Activated CD8-positive, alpha-beta T cell treated with anti-CD3 and anti-CD28 coated beads for 36 hours (primary cell): Measurements from ENCODE around the gene LPGAT1. TPM values are rescaled to one million over a fixed set of nuclear protein-coding genes. Genes with fewer than 3 reads are reported as not detected.

Source experiments
- ATAC-seq: fragments of 200-7000 bp; cut with Tn5 transposase; one replicate; pipeline ENCODE4 v1.10.0; 2021; ENCODE audit warnings: mild to moderate bottlenecking, moderate library complexity
- CTCF ChIA-PET: fragments of 350-600 bp; sonication (Branson Sonifier 250); formaldehyde crosslinking; loops from one replicate; lab custom pipeline; 2021; ENCODE audit warnings: antibody characterized with exemption; lab: Charles Lee
- POLR2A ChIA-PET: fragments of 350-600 bp; sonication (Branson Sonifier 250); formaldehyde crosslinking; loops from one replicate; lab custom pipeline; 2021; ENCODE audit warnings: antibody characterized with exemption; lab: Charles Lee
- DNase-seq: peaks from one replicate; pipeline ENCODE4 v3.0.0-alpha.2; 2020
- H3K27ac Mint-ChIP-seq: one replicate; pipeline ENCODE4 v1.8.0; 2021; ENCODE audit warnings: mild to moderate bottlenecking, mixed read lengths
- H3K27me3 Mint-ChIP-seq: one replicate; pipeline ENCODE4 v1.8.0; 2021; ENCODE audit warnings: mixed read lengths
- H3K36me3 Mint-ChIP-seq: one replicate; pipeline ENCODE4 v1.8.0; 2021; ENCODE audit warnings: low read depth, mixed read lengths
- H3K4me1 Mint-ChIP-seq: one replicate; pipeline ENCODE4 v1.8.0; 2021; ENCODE audit warnings: low read depth, mixed read lengths
- H3K4me3 Mint-ChIP-seq: one replicate; pipeline ENCODE4 v1.8.0; 2021; ENCODE audit warnings: mild to moderate bottlenecking, moderate library complexity, mixed read lengths
- H3K9me3 Mint-ChIP-seq: one replicate; pipeline ENCODE4 v1.8.0; 2021; ENCODE audit warnings: mixed read lengths
- CTCF ChIP-seq: fragments of 200-600 bp; IDR thresholded peaks from one replicate; pipeline ENCODE4 v1.8.0; 2022; ENCODE audit warnings: antibody characterized with exemption, mild to moderate bottlenecking
- intact Hi-C: fragments of 100-400 bp; cut with micrococcal nuclease; formaldehyde crosslinking; loops from one replicate; pipeline ENCODE4 v1.10.0; 2022
- total RNA-seq, 2 experiments: library from RNA; stranded (reverse); gene quantifications; one replicate each; pipeline ENCODE4 v1.2.3, GENCODE V29; 2021

Gene LPGAT1
- total RNA-seq, 2 experiments from 2014 or later = 16.5 to 16.7 TPM

GRCh38 chr1:211851174-211851573 is 20.6 kb upstream of the LPGAT1 start:
- POLR2A ChIA-PET = interaction anchor here (1.0 to 2.1 kb wide), 2 partner anchors 9 to 184 kb away, joined by 3 to 4 read pairs; partner anchors contain the start of genes DTL and INTS7
- DNase-seq (no peak), ATAC-seq (no peak)
- Mint-ChIP-seq H3K4me1 (no peaks in the 10 kb centered on the region), H3K9me3 (peaks cover 1% of the 10 kb centered on the region), H3K27ac (no peak overlapping the region), H3K4me3 (no peak overlapping the region), H3K36me3 (no peaks in the 10 kb centered on the region), H3K27me3 (peaks cover 2% of the 10 kb centered on the region)
- intact Hi-C loops = no loop called here
- CTCF ChIA-PET = interaction anchor here (0.7 to 2.2 kb wide), 3 partner anchors 9 to 153 kb away, joined by 3 to 8 read pairs (median 4); no protein-coding TSS in a partner anchor
- no peak for TF ChIP-seq CTCF

GRCh38 chr1:211843507-211844298 is 13.1 kb upstream of the LPGAT1 start:
- intact Hi-C loops = no loop called here
- TF ChIP-seq CTCF = no peak
- H3K9me3 Mint-ChIP-seq = no peaks in the 10 kb centered on the region
- no peak overlapping the region for H3K4me3 Mint-ChIP-seq
- no peak for DNase-seq
- ChIA-PET CTCF (interaction anchor here (1.3 kb wide), 1 partner anchor 105 kb away, joined by 3 read pairs; no protein-coding TSS in a partner anchor), POLR2A (no interaction called here)
- H3K27me3 Mint-ChIP-seq = no peaks in the 10 kb centered on the region
- no peak overlapping the region for H3K27ac Mint-ChIP-seq
- no peak for ATAC-seq
- H3K4me1 Mint-ChIP-seq = peaks cover 29% of the 10 kb centered on the region
- H3K36me3 Mint-ChIP-seq = no peaks in the 10 kb centered on the region

GRCh38 chr1:211843018-211843417 is 12.5 kb upstream of the LPGAT1 start:
- H3K36me3 Mint-ChIP-seq = no peaks in the 10 kb centered on the region
- ChIA-PET POLR2A (interaction anchor here (1.1 kb wide), 1 partner anchor 8 kb away, joined by 3 read pairs; no protein-coding TSS in a partner anchor), CTCF (interaction anchor here (0.8 to 1.6 kb wide), 5 partner anchors 9 to 144 kb away, joined by 3 to 5 read pairs (median 4); no protein-coding TSS in a partner anchor)
- peaks cover 30% of the 10 kb centered on the region for H3K4me1 Mint-ChIP-seq
- H3K27ac Mint-ChIP-seq = peak overlapping the region; percentile 69
- TF ChIP-seq CTCF = no peak
- DNase-seq (no peak), ATAC-seq (no peak)
- H3K9me3 Mint-ChIP-seq = no peaks in the 10 kb centered on the region
- intact Hi-C loops = no loop called here
- no peaks in the 10 kb centered on the region for H3K27me3 Mint-ChIP-seq
- no peak overlapping the region for H3K4me3 Mint-ChIP-seq

GRCh38 chr1:211842518-211842917 is 12.0 kb upstream of the LPGAT1 start:
- intact Hi-C loops = no loop called here
- TF ChIP-seq CTCF = no peak
- Mint-ChIP-seq H3K4me1 (peaks cover 30% of the 10 kb centered on the region), H3K36me3 (no peaks in the 10 kb centered on the region), H3K9me3 (no peaks in the 10 kb centered on the region), H3K4me3 (no peak overlapping the region), H3K27me3 (no peaks in the 10 kb centered on the region), H3K27ac (peak overlapping the region; percentile 69)
- POLR2A ChIA-PET = interaction anchor here (0.6 to 1.1 kb wide), 2 partner anchors 9 to 97 kb away, joined by 3 read pairs; no protein-coding TSS in a partner anchor
- CTCF ChIA-PET = interaction anchor here (0.8 to 1.6 kb wide), 5 partner anchors 9 to 144 kb away, joined by 3 to 5 read pairs (median 4); no protein-coding TSS in a partner anchor
- DNase-seq (no peak), ATAC-seq (no peak)

GRCh38 chr1:211839106-211839505 is 8.5 kb upstream of the LPGAT1 start:
- no peak for TF ChIP-seq CTCF
- ATAC-seq = peak; percentile 66
- Mint-ChIP-seq H3K27me3 (no peaks in the 10 kb centered on the region), H3K4me3 (no peak overlapping the region), H3K36me3 (no peaks in the 10 kb centered on the region), H3K9me3 (no peaks in the 10 kb centered on the region), H3K27ac (no peak overlapping the region), H3K4me1 (peaks cover 36% of the 10 kb centered on the region)
- DNase-seq = no peak
- ChIA-PET POLR2A (interaction anchor here (0.7 kb wide), 1 partner anchor 462 kb away, joined by 3 read pairs; no protein-coding TSS in a partner anchor), CTCF (interaction anchor here (1.2 to 1.7 kb wide), 2 partner anchors 10 to 141 kb away, joined by 3 to 9 read pairs; no protein-coding TSS in a partner anchor)
- intact Hi-C loops = no loop called here
